Measurements from ENCODE around the gene LST1. TPM values are rescaled to one million over a fixed set of nuclear protein-coding genes. Genes with fewer than 3 reads are reported as not detected.

The LST1 gene
- total and polyA plus RNA-seq, 2 of the 4 experiments (the other 2 are of a cell fraction) = not detected

DNA sequence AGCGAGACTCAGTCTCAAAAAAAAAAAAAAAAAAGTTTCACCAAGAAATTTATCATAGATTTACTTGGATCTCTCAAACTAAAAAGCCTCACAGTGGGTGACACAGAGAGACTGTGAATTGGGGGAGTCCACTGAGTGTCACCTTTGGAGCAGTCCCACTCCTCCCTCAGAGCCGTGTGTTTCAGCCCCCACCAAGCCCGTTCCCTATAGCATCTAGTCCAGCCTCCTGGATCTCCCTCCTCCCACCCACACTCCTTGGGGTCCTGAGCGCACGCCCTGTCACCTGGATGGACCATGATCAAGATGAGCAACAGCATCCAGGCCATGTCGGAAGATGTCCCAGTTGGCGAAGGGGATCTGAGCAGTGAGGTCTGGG is 6.3 kb downstream of the LST1 start:
- no TSS peak for BruUV-seq (replicated peaks)
- H2BK120ac ChIP-seq (ENCODE audit: low read depth, low read length) = no peak overlapping the region
- H3K23ac ChIP-seq (ENCODE audit: low read depth, low read length) = no peak overlapping the region
- POLR2A ChIA-PET (ENCODE audit: unreplicated experiment) = no interaction called here
- H3K9me3 ChIP-seq (ENCODE audit: control insufficient read depth, insufficient read depth, low read length) = no peaks in the 10 kb centered on the region
- no peak overlapping the region for H2BK15ac ChIP-seq (ENCODE audit: low read depth, low read length)
- no peak overlapping the region for H3K9ac ChIP-seq (ENCODE audit: low read depth, low read length)
- no peak overlapping the region for H2AK9ac ChIP-seq (replicated peaks; ENCODE audit: low read depth, low read length, poor library complexity)
- H4K91ac ChIP-seq (ENCODE audit: insufficient read depth, low read depth, low read length) = no peak overlapping the region
- H3K18ac ChIP-seq (ENCODE audit: low read depth, low read length) = no peak overlapping the region
- H4K8ac ChIP-seq (ENCODE audit: low read depth in 2 of 2, low read length in 2 of 2) = no peak overlapping the region
- no peak overlapping the region for H3K4me2 ChIP-seq (ENCODE audit: low read depth, low read length)
- no peak for TF ChIP-seq BHLHE40 (IDR thresholded peaks at IDR 0.05; ENCODE audit: low read depth, low read length)
- TF ChIP-seq NFE2L2 (IDR thresholded peaks at IDR 0.05; ENCODE audit: low read depth, low read length) = no peak
- TF ChIP-seq, protein P1, sequence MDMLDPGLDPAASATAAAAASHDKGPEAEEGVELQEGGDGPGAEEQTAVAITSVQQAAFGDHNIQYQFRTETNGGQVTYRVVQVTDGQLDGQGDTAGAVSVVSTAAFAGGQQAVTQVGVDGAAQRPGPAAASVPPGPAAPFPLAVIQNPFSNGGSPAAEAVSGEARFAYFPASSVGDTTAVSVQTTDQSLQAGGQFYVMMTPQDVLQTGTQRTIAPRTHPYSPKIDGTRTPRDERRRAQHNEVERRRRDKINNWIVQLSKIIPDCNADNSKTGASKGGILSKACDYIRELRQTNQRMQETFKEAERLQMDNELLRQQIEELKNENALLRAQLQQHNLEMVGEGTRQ (IDR thresholded peaks at IDR 0.05; ENCODE audit: low read depth, low read length) = no peak
- TF ChIP-seq RFX5 (IDR thresholded peaks at IDR 0.05; ENCODE audit: low read depth, low read length) = no peak
- TF ChIP-seq MXI1 (IDR thresholded peaks at IDR 0.05; ENCODE audit: borderline replicate concordance, low read depth, low read length) = no peak
- TF ChIP-seq MAFK (IDR thresholded peaks at IDR 0.05; ENCODE audit: low read depth, low read length) = no peak
- no peak for TF ChIP-seq SMC3 (IDR thresholded peaks at IDR 0.05; ENCODE audit: low read depth, low read length)
- TF ChIP-seq CEBPB (IDR thresholded peaks at IDR 0.05; ENCODE audit: low read depth, low read length) = no peak
- TF ChIP-seq FOS (IDR thresholded peaks at IDR 0.05; ENCODE audit: low read depth, low read length) = no peak
- TF ChIP-seq, protein P2, sequence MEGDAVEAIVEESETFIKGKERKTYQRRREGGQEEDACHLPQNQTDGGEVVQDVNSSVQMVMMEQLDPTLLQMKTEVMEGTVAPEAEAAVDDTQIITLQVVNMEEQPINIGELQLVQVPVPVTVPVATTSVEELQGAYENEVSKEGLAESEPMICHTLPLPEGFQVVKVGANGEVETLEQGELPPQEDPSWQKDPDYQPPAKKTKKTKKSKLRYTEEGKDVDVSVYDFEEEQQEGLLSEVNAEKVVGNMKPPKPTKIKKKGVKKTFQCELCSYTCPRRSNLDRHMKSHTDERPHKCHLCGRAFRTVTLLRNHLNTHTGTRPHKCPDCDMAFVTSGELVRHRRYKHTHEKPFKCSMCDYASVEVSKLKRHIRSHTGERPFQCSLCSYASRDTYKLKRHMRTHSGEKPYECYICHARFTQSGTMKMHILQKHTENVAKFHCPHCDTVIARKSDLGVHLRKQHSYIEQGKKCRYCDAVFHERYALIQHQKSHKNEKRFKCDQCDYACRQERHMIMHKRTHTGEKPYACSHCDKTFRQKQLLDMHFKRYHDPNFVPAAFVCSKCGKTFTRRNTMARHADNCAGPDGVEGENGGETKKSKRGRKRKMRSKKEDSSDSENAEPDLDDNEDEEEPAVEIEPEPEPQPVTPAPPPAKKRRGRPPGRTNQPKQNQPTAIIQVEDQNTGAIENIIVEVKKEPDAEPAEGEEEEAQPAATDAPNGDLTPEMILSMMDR (conservative IDR thresholded peaks at IDR 0.05; ENCODE audit: low read depth, low read length) = no peak
- TF ChIP-seq MAZ (IDR thresholded peaks at IDR 0.05; ENCODE audit: borderline replicate concordance, low read depth, low read length) = no peak
- TF ChIP-seq, protein P3, sequence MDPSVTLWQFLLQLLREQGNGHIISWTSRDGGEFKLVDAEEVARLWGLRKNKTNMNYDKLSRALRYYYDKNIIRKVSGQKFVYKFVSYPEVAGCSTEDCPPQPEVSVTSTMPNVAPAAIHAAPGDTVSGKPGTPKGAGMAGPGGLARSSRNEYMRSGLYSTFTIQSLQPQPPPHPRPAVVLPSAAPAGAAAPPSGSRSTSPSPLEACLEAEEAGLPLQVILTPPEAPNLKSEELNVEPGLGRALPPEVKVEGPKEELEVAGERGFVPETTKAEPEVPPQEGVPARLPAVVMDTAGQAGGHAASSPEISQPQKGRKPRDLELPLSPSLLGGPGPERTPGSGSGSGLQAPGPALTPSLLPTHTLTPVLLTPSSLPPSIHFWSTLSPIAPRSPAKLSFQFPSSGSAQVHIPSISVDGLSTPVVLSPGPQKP (IDR thresholded peaks at IDR 0.05; ENCODE audit: borderline replicate concordance, low read depth, low read length) = no peak
- no peak overlapping the region for H2AK5ac ChIP-seq (ENCODE audit: low read depth, low read length)
- H4K20me1 ChIP-seq (ENCODE audit: insufficient read depth, low read length) = no peaks in the 10 kb centered on the region
- no peak overlapping the region for H4K5ac ChIP-seq (ENCODE audit: low read depth, low read length)
- peaks cover 4% of the 10 kb centered on the region for H3K27me3 ChIP-seq (ENCODE audit: control insufficient read depth, insufficient read depth, low read length)
- no peak overlapping the region for H2BK5ac ChIP-seq (ENCODE audit: low read depth, low read length, poor library complexity, severe bottlenecking)
- H3K4ac ChIP-seq (ENCODE audit: low read depth, low read length) = no peak overlapping the region
- DNase-seq = no peak
- H3K79me1 ChIP-seq (ENCODE audit: low read depth in 1 of 2, low read length in 2 of 2) = no peaks in the 10 kb centered on the region
- dilution Hi-C loops (cut with HindIII; ENCODE audit: low sequenced_read_pairs, unreplicated experiment) (no loop called here), in situ Hi-C loops (cut with MboI; ENCODE audit: low sequenced_read_pairs) (no loop called here), intact Hi-C loops (cut with micrococcal nuclease) (no loop called here)
- no peaks in the 10 kb centered on the region for H3K4me1 ChIP-seq (ENCODE audit: control insufficient read depth, insufficient read depth, low read length)
- peak overlapping the region; percentile 34 for H2AFZ ChIP-seq (replicated peaks; ENCODE audit: low read length, poor library complexity)
- CTCF ChIA-PET = interaction anchor here (1.1 kb wide), 1 partner anchor 46 kb away, joined by 4 read pairs; the partner anchor contains the start of gene ATP6V1G2
- peaks cover 3% of the 10 kb centered on the region; the same call in 1 of the 2 replicates for H3K9me1 ChIP-seq (ENCODE audit: insufficient read depth, low read length)
- WGBS, 2 experiments (ENCODE audit: extremely low coverage in 2 of 2, insufficient read length in 1 of 2) = 74% methylated on average over 3 of the region's 7 CpGs; no CpG with 5 or more reads in 1 of the 2 experiments
- no peak overlapping the region for H3K14ac ChIP-seq (replicated peaks; ENCODE audit: low read depth, low read length)
- no peak for ATAC-seq (ENCODE audit: low read depth)
- H3K4me3 ChIP-seq (ENCODE audit: insufficient read depth, low read depth, low read length) = no peak overlapping the region
- H3K27ac ChIP-seq (ENCODE audit: insufficient read depth, low read length) = no peak overlapping the region
- no peak overlapping the region for H2BK20ac ChIP-seq (ENCODE audit: low read depth, low read length)
- no peaks in the 10 kb centered on the region for H3K36me3 ChIP-seq (ENCODE audit: control insufficient read depth, insufficient read depth, low read length)
- no peak overlapping the region for H3K56ac ChIP-seq (ENCODE audit: extremely low read depth, insufficient read depth, low read length)
